ENCODE measurements around the gene S100Z.
"Not testable (repeated sequence)": the region's sequence is repeated elsewhere in the genome, so short reads cannot be mapped to it uniquely, and the experiment has no call there.

Gene S100Z

GRCh38 chr5:76859591-76860247 lies 9.9 kb downstream of the S100Z start:
- no peak for DNase-seq
- in situ Hi-C loops (cut with HindIII; ENCODE audit: low pct_ligation_motif_present, low pct_unique_long_range_greater_than_20kb, low sequenced_read_pairs), result loop anchor here (25.0 kb wide), 1 partner anchor 178 kb away; the partner anchor contains the start of gene AGGF1

DNA sequence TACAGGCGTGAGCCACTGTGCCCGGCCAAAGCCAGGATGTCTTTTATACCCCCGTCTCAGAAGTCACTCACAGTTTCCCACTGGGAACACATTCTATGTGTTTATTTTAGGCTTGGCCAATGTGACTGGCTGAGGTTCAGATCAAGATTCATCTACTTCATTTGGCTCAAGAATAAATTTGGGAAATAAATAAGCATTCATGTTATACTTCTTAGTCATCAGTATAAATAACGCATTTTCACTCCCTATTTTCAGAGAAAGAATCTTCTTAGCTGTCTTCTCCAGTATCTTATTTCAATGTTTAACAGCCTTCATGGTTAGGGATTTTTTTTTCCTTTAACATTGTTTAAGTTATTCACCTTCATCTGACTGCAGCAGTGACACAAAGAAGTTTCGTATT lies 11.8 kb downstream of the S100Z start:
- in situ Hi-C loops (cut with HindIII; ENCODE audit: low pct_ligation_motif_present, low pct_unique_long_range_greater_than_20kb, low sequenced_read_pairs), result loop anchor here (25.0 kb wide), 1 partner anchor 176 kb away; the partner anchor contains the start of gene AGGF1
- DNase-seq, result no peak

DNA sequence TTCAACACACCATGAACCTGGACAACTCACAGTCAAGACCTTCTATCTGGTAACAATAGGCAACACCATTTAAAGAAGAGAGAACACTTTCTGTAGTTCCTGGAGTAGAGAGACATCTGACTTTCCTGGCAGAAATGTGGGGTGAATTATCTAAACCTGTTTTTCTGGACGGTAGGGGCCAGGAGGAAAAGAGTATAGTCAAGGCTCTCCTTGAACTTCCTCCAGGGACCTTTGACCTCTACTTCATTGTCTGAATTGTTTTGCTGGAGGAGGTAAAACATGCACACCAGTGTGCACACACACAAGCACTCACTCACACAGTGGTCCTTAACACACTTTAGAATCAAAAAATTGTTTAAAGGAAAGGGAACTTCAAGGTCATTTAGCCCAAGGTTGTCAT lies 13.2 kb downstream of the S100Z start:
- in situ Hi-C loops (cut with HindIII; ENCODE audit: low pct_ligation_motif_present, low pct_unique_long_range_greater_than_20kb, low sequenced_read_pairs), result loop anchor here (25.0 kb wide), 1 partner anchor 174 kb away; the partner anchor contains the start of gene AGGF1
- DNase-seq, result no peak

DNA sequence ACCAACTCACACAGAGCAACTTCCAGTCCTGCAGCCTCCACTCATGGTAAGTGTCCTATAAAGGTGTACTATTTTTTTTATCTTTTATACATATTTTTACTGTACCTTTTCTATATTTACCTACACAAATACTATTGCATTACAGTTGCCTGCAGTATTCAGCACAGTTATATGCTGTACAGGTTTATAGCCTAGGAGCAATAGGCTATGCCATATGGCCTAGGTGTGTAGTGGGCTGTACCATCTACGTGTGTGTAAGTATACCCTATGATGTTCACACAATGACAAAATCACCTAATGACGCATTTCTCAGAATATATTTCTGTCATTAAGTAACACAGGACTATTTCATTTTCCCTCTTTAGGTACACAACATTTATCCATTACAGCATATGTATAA lies 16.7 kb downstream of the S100Z start:
- in situ Hi-C loops (cut with HindIII; ENCODE audit: low pct_ligation_motif_present, low pct_unique_long_range_greater_than_20kb, low sequenced_read_pairs), result loop anchor here (25.0 kb wide), 1 partner anchor 171 kb away; the partner anchor contains the start of gene AGGF1
- no peak for DNase-seq

DNA sequence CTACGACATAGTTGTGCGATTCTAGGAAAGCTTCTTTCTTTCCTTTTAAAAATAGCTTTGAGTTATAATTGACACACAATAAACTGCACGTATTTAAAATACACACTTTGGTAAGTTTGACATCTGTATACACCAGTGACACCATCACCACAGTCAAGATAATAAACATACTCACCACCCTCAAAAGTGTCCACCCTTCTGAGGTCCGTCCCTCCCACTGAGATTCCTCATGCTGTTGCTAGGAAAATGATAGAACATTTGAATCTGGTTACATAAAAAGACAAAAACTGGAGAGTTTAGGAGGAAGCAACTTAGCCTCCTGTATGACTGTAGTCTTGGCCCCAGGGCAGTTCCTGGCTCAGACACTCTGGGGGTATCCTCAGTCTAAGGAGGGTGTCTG lies 17.2 kb downstream of the S100Z start:
- DNase-seq, result no peak
- in situ Hi-C loops (cut with HindIII; ENCODE audit: low pct_ligation_motif_present, low pct_unique_long_range_greater_than_20kb, low sequenced_read_pairs), result loop anchor here (25.0 kb wide), 1 partner anchor 170 kb away; the partner anchor contains the start of gene AGGF1

- DNase-seq, result peak; percentile 63
- in situ Hi-C loops (cut with HindIII; ENCODE audit: low pct_ligation_motif_present, low pct_unique_long_range_greater_than_20kb, low sequenced_read_pairs), result loop anchor here (25.0 kb wide), 1 partner anchor 169 kb away; the partner anchor contains the start of gene AGGF1
Observed at GRCh38 chr5:76867827-76868693, 18.2 kb downstream of the S100Z start.

DNA sequence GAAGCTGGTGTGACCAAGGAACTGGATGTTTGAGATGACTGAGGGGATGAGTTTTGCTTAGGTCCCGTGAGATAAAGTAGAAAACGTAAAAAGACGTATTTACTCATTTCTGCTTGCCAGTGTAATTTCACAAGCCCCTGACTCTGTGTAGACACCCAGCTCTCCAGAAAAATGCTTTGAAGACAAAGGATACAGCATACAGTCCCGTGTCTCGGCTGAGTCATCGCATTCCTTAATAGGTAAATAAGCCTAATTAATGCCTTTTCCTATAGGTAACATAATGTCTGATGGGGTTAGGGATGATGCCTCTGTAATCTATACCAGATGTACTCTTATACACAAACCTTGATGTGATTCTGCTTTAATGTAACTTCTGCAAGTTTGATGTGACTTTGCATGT lies 20.2 kb downstream of the S100Z start:
- DNase-seq, result no peak
- in situ Hi-C loops (cut with HindIII; ENCODE audit: low pct_ligation_motif_present, low pct_unique_long_range_greater_than_20kb, low sequenced_read_pairs), result loop anchor here (25.0 kb wide), 1 partner anchor 167 kb away; the partner anchor contains the start of gene AGGF1

- in situ Hi-C loops (cut with HindIII; ENCODE audit: low pct_ligation_motif_present, low pct_unique_long_range_greater_than_20kb, low sequenced_read_pairs), result loop anchor here (25.0 kb wide), 1 partner anchor 163 kb away; the partner anchor contains the start of gene AGGF1
- DNase-seq, result no peak
Observed at GRCh38 chr5:76874088-76874581, 24.3 kb downstream of the S100Z start.

GRCh38 chr5:76888733-76889300 lies 39.0 kb downstream of the S100Z start:
- no peak for DNase-seq
- in situ Hi-C loops (cut with HindIII; ENCODE audit: low pct_ligation_motif_present, low pct_unique_long_range_greater_than_20kb, low sequenced_read_pairs), result no loop called here

- no peak for DNase-seq
- in situ Hi-C loops (cut with HindIII; ENCODE audit: low pct_ligation_motif_present, low pct_unique_long_range_greater_than_20kb, low sequenced_read_pairs), result no loop called here
Observed at GRCh38 chr5:76893294-76893693, 43.5 kb downstream of the S100Z start.

- in situ Hi-C loops (cut with HindIII; ENCODE audit: low pct_ligation_motif_present, low pct_unique_long_range_greater_than_20kb, low sequenced_read_pairs), result no loop called here
- DNase-seq, result no peak
Observed at GRCh38 chr5:76896196-76896595, 46.4 kb downstream of the S100Z start.

DNA sequence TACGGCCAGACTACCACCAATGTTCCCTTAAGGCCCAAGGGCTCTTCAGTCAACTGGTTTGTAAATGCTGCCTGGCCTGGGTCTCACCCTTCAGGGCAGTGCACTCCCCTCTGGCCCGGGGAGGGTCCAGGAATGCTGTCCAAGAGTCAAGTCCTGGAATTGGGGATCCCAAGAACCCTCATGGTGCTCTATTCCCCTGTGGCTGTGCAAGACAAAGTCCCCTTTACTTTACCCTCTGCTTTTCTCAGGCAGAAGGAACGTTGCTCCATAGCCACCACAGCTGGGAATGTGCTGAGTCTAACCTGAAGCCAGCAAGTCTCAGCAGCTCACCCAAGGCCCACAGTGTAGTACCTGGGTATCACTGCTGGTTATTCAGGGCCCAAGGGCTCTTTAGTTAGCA lies 51.7 kb downstream of the S100Z start:
- no peak for DNase-seq

DNA sequence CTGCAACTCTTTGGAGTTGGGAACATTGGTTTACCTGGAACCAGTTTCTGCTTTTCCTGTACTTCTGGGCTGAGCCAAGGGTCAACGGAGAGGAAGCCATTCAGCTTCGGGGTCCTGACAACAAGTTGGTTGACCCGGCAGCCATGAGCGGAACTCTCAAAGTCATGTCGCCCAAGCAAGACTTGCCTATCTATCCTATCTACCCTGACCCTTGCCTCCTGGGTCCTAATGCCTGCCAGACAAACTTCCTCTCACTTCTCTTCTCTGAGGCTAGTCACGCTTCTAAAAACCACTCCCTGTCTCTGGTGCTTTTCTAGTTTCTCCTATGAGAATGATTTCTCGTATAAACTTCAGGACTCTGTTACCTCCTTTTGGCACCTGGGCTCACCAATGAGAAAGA lies 58.4 kb downstream of the S100Z start:
- in situ Hi-C loops (cut with HindIII; ENCODE audit: low pct_ligation_motif_present, low pct_unique_long_range_greater_than_20kb, low sequenced_read_pairs), result no loop called here
- no peak for DNase-seq

More for the DNA sequence above, 51.7 kb downstream of the S100Z start:
- in situ Hi-C loops (cut with HindIII; ENCODE audit: low pct_ligation_motif_present, low pct_unique_long_range_greater_than_20kb, low sequenced_read_pairs), result no loop called here

- in situ Hi-C loops (cut with HindIII; ENCODE audit: low pct_ligation_motif_present, low pct_unique_long_range_greater_than_20kb, low sequenced_read_pairs); DNase-seq: not testable (repeated sequence)
Observed at GRCh38 chr5:76910344-76910933, 60.6 kb downstream of the S100Z start.

GRCh38 chr5:76914671-76915070 lies 64.9 kb downstream of the S100Z start:
- in situ Hi-C loops (cut with HindIII; ENCODE audit: low pct_ligation_motif_present, low pct_unique_long_range_greater_than_20kb, low sequenced_read_pairs); DNase-seq: not testable (repeated sequence)

GRCh38 chr5:76918539-76918938 lies 68.7 kb downstream of the S100Z start:
- no peak for DNase-seq
- in situ Hi-C loops (cut with HindIII; ENCODE audit: low pct_ligation_motif_present, low pct_unique_long_range_greater_than_20kb, low sequenced_read_pairs), result no loop called here

DNA sequence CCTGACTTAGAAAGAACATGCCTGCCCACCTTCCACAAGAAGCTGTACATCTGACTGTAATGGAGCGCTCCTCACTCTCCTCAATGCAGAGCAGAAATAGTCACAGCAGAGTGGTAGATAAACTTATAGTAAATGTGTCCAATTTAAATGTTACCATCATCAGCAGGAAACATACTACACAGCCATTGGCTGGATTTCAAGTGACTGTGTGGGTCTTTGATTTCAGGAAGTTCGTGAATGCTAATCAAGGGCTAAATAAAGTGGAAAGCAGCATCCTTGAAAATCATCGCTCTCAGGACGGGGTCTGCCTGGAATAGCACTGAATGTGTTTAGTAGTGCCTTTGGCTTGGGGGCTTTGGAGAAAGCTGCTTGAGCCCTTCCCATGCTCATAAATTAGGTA lies 70.7 kb downstream of the S100Z start:
- in situ Hi-C loops (cut with HindIII; ENCODE audit: low pct_ligation_motif_present, low pct_unique_long_range_greater_than_20kb, low sequenced_read_pairs), result no loop called here
- DNase-seq, result no peak

DNA sequence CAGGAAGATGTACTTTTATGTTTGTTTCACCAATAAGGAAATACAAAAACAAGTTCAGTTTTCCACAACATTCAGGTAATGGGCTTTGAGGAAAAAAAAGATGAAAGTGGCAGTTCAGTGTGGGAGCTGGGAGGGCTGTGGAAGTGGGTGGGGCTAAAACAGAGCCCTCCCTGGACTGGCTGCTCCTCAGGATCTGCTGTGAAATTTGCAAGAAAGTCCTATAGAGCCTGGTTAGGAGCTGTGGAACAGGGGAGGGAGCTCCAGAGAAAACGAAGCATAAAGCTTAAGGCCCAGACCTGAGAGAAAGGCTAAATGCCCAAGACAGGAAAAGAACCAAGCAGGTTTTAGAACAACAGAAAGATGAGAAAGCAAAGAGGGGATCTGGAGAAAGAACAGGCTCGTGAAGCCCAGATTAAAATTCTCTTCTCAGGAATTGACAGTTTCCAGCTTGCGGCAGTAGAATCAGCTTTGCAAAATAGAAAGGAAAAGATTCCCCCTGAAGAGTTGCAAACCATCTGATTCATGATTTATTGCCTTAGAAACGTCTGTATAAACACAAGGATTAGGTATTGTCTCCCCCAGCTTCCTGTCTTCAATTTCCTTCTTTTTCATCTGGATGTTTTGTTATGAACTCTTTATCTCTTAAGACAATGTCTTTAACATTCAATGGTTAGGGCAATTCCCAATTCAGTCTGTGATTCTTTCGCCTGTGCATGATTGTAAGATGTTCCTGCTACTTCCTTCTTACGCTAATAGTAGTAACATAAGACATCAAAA lies 76.7 kb downstream of the S100Z start:
- no peak for DNase-seq

More for the DNA sequence above, 76.7 kb downstream of the S100Z start:
- in situ Hi-C loops (cut with HindIII; ENCODE audit: low pct_ligation_motif_present, low pct_unique_long_range_greater_than_20kb, low sequenced_read_pairs), result no loop called here

Data from ACHN (cell line).